Activated CD8-positive, alpha-beta memory T cell treated with anti-CD3 and anti-CD28 coated beads for 36 hours (primary cell): Measurements from ENCODE around the gene PRMT3. TPM values are rescaled to one million over a fixed set of nuclear protein-coding genes. Genes with fewer than 3 reads are reported as not detected.
"Not testable (repeated sequence)": the region's sequence is repeated elsewhere in the genome, so short reads cannot be mapped to it uniquely, and the experiment has no call there.

Experiments used
- CTCF ChIA-PET: fragments of 350-600 bp; sonication (Branson Sonifier 250); formaldehyde crosslinking; loops from one replicate; lab custom pipeline; 2021; ENCODE audit warnings: antibody characterized with exemption; lab: Charles Lee
- POLR2A ChIA-PET: fragments of 350-600 bp; sonication (Branson Sonifier 250); formaldehyde crosslinking; loops from one replicate; lab custom pipeline; 2021; ENCODE audit warnings: antibody characterized with exemption; lab: Charles Lee
- total RNA-seq, 2 experiments: library from RNA; stranded (reverse); gene quantifications; one replicate each; pipeline ENCODE4 v1.2.3, GENCODE V29; 2021

PRMT3 gene
- total RNA-seq, 2 experiments from 2014 or later = 47.0 to 52.0 TPM

DNA sequence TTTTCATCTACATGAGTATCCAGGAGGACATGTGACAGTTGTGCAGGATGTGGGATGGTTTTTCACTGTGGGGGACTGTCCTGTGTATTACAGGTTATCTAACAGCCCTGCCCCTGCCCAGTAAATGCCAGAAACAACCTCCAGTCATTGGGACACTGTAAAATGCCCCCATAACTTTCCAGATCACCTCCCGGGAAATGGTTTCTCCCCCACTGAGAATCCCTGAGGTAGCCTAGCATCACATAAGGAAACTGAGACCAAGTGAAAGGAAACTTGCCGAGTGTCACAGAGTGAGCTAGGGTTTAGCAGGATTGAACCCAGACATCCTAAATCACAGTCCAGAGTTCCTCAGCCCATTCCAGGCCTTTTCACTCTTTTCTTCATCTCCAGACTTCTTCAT, 163.6 kb downstream of the PRMT3 start:
- POLR2A ChIA-PET = no interaction called here

DNA sequence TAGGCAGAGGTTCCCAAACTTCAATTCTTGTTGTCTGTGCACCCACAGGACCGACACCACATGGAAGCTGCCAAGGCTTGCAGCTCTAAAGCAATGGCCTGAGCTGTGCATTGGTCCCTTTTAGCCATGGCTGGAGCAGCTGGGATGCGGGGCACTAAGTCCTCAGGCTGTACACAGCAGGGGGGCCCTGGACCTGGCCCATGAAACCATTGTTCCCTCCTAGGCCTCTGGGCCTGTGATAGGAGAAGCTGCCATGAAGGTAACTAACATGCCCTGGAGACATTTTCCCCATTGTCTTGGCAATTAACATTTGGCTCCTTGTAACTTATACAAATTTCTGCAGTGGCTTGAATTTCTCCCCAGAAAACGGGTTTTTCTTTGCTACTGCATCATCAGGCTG, 168.3 kb downstream of the PRMT3 start:
- CTCF ChIA-PET = no interaction called here
- POLR2A ChIA-PET = no interaction called here

More for the DNA sequence above, 163.6 kb downstream of the PRMT3 start:
- CTCF ChIA-PET = no interaction called here

DNA sequence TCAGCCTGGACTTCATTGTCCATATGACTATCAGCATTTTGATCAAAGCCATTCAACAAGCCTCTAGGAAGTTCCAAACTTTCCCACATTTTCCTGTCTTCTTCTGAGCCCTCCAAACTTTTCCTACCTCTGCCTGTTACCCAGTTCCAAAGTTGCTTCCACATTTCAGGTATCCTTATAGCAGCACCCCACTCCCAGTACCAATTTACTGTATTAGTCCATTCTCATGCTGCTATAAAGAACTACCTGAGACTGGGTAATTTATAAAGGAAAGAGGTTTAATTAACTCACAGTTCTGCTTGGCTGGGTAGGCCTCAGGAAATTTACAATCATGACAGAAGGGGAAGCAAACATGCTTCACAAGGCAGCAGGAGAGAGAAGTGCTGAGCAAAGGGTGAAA, 168.9 kb downstream of the PRMT3 start:
- CTCF ChIA-PET = not testable (repeated sequence)

DNA sequence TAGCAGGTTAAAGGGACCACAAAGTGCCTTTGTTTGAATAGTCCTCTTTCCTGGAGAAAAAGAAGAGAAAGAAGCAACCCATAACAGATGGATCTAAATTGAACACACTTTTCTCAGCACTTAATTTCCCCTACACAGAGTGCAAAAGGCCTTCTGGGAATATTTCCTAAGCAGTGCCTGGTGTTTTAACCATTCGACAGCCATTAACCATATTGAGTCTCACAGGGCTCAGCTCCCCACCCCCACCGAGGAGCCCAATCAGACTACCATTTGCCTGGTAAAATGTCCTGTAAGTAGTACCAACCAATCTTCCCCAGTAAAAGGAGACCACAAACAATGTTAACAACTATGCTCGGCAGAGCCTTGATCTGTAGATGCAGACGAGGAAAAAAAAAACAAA, 171.2 kb downstream of the PRMT3 start:
- POLR2A ChIA-PET = no interaction called here

More for the DNA sequence above, 168.9 kb downstream of the PRMT3 start:
- POLR2A ChIA-PET = not testable (repeated sequence)

More for the DNA sequence above, 171.2 kb downstream of the PRMT3 start:
- CTCF ChIA-PET = no interaction called here

Other genes with a start within 250 kb of the PRMT3 start
- not detected for gene DBX1, start 227.2 kb upstream of the PRMT3 start, total RNA-seq
- 10 to 100 TPM; 49.8 to 54.6 TPM for gene HTATIP2, start 24.0 kb upstream of the PRMT3 start, total RNA-seq
- not detected for gene SLC6A5, start 211.9 kb downstream of the PRMT3 start, total RNA-seq